Tibial nerve (tissue), 4 donors: Measurements from ENCODE around the gene OPN5.

ENCODE experiments used
- CTCF ChIP-seq, 5 experiments: fragments of 200-600 bp in 3 of 5; fragments of 450-650 bp in 2 of 5; sonication (generic) in 3 of 5; IDR thresholded peaks; one replicate each; pipeline ENCODE4 v1.5.1; 2016 to 2019; ENCODE audit warnings: antibody characterized with exemption in 5 of 5, mild to moderate bottlenecking in 3 of 5, moderate library complexity in 2 of 5
- EP300 ChIP-seq, 2 donors: sonication (generic); formaldehyde crosslinking; IDR thresholded peaks; one replicate each; pipeline ENCODE4 v1.6.1; 2017; ENCODE audit warnings: antibody characterized with exemption in 2 of 2, mild to moderate bottlenecking in 1 of 2

- no peak for TF ChIP-seq CTCF (IDR thresholded peaks at IDR 0.05)
- TF ChIP-seq EP300 (IDR thresholded peaks at IDR 0.05) = no peak
Observed at GRCh38 chr6:47752801-47753200, 29.0 kb upstream of the OPN5 start.
